Neural cell (in vitro differentiated cells): ENCODE data around the gene MRRF.

Experiments
- TAF1 ChIP-seq: IDR thresholded peaks from 2 replicates; pipeline ENCODE4 v1.6.1; 2012; ENCODE audit warnings: low read depth
- TF ChIP-seq, protein P1 (sequence below): fragments of 450-650 bp; IDR thresholded peaks from 2 replicates; pipeline ENCODE4 v1.5.1; 2014; ENCODE audit warnings: antibody characterized with exemption, mild to moderate bottlenecking, moderate library complexity; ENCODE audit not compliant: poor library complexity, severe bottlenecking

DNA sequence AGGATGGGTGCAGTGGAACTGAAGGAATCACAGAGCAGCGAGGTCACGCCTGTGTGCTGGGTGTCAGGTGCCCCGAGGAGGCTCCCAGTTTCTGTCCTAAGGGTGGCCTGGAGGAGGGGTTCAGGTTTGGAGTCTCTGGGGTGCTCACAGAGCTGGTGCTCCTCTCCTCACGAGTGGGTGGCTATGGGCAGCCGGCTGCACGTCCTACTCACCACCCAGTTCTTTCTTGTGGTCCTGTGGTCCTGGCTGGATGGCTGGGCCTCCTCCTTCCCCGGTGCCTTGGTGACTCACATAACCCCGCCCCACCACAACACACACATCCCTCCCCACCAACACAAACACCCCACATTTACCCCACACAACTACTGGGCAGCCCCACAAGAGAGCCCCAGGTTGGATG lies 96.2 kb downstream of the MRRF start:
- TF ChIP-seq TAF1 = no peak
- TF ChIP-seq, protein P1, sequence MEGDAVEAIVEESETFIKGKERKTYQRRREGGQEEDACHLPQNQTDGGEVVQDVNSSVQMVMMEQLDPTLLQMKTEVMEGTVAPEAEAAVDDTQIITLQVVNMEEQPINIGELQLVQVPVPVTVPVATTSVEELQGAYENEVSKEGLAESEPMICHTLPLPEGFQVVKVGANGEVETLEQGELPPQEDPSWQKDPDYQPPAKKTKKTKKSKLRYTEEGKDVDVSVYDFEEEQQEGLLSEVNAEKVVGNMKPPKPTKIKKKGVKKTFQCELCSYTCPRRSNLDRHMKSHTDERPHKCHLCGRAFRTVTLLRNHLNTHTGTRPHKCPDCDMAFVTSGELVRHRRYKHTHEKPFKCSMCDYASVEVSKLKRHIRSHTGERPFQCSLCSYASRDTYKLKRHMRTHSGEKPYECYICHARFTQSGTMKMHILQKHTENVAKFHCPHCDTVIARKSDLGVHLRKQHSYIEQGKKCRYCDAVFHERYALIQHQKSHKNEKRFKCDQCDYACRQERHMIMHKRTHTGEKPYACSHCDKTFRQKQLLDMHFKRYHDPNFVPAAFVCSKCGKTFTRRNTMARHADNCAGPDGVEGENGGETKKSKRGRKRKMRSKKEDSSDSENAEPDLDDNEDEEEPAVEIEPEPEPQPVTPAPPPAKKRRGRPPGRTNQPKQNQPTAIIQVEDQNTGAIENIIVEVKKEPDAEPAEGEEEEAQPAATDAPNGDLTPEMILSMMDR = no peak
